Measurements from ENCODE around the gene JMJD1C. TPM values are rescaled to one million over a fixed set of nuclear protein-coding genes. Genes with fewer than 3 reads are reported as not detected.

Gene JMJD1C
- total RNA-seq, 4 donors from 2014 or later: 76.2 to 150 (median 101) TPM

- no peaks in the 10 kb centered on the region for H3K9me3 ChIP-seq
Observed at GRCh38 chr10:63150745-63151144, 315.0 kb downstream of the JMJD1C start.

GRCh38 chr10:63146503-63146902 is 319.3 kb downstream of the JMJD1C start:
- no peaks in the 10 kb centered on the region for H3K9me3 ChIP-seq
- H3K4me3 ChIP-seq: no peak overlapping the region
- H3K27me3 ChIP-seq: no peaks in the 10 kb centered on the region
- TF ChIP-seq, protein P1, sequence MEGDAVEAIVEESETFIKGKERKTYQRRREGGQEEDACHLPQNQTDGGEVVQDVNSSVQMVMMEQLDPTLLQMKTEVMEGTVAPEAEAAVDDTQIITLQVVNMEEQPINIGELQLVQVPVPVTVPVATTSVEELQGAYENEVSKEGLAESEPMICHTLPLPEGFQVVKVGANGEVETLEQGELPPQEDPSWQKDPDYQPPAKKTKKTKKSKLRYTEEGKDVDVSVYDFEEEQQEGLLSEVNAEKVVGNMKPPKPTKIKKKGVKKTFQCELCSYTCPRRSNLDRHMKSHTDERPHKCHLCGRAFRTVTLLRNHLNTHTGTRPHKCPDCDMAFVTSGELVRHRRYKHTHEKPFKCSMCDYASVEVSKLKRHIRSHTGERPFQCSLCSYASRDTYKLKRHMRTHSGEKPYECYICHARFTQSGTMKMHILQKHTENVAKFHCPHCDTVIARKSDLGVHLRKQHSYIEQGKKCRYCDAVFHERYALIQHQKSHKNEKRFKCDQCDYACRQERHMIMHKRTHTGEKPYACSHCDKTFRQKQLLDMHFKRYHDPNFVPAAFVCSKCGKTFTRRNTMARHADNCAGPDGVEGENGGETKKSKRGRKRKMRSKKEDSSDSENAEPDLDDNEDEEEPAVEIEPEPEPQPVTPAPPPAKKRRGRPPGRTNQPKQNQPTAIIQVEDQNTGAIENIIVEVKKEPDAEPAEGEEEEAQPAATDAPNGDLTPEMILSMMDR (IDR thresholded peaks at IDR 0.05): no peak
- TF ChIP-seq POLR2A (IDR thresholded peaks at IDR 0.05): no peak
- TF ChIP-seq EP300 (IDR thresholded peaks at IDR 0.05): no peak
- TF ChIP-seq POLR2AphosphoS5 (IDR thresholded peaks at IDR 0.05): no peak
- peaks cover 0 to 34% (median 0%) of the 10 kb centered on the region in 3 donors for H3K4me1 ChIP-seq
- peaks cover 0 to 20% of the 10 kb centered on the region in 2 donors for H3K36me3 ChIP-seq
- no peak for ATAC-seq
- no peak overlapping the region for H3K27ac ChIP-seq

More at GRCh38 chr10:63150745-63151144, 315.0 kb downstream of the JMJD1C start:
- TF ChIP-seq POLR2A (IDR thresholded peaks at IDR 0.05) (no peak), EP300 (IDR thresholded peaks at IDR 0.05) (no peak), POLR2AphosphoS5 (IDR thresholded peaks at IDR 0.05) (no peak)
- TF ChIP-seq, protein P1 (IDR thresholded peaks at IDR 0.05): no peak
- 92 to 100% methylated on average over 3 of the region's 4 CpGs for WGBS, 2 donors (ENCODE audit: low coverage in 1 of 2)
- ATAC-seq: no peak
- Histone ChIP-seq H3K36me3 (peaks cover 0 to 59% of the 10 kb centered on the region in 2 donors), H3K27ac (no peak overlapping the region), H3K27me3 (no peaks in the 10 kb centered on the region), H3K4me1 (peaks cover 0 to 17% (median 0%) of the 10 kb centered on the region in 3 donors), H3K4me3 (no peak overlapping the region)

DNA sequence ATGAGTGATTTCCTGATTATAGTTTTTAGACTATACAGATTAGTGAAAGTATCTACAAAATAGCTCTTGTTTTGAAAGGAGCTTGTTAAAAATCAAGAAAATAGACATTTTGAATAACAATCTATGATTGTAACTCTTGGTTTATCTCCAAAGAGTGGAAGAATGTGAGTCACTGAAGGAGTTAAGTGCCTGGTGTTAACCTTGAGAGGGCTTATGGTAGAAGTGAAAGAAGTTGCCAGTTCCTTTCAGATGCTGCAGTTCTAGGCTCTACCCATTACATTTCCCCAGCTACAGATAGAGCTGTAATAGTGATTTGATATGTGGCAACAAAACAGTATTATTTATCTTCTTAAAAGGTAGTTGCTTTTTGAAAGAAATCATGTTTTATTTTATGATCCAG is 320.0 kb downstream of the JMJD1C start:
- TF ChIP-seq EP300 (IDR thresholded peaks at IDR 0.05): no peak
- no peak for TF ChIP-seq POLR2AphosphoS5 (IDR thresholded peaks at IDR 0.05)
- no peak for TF ChIP-seq POLR2A (IDR thresholded peaks at IDR 0.05)
- TF ChIP-seq, protein P1 (IDR thresholded peaks at IDR 0.05): no peak
- H3K27ac ChIP-seq: no peak overlapping the region
- ATAC-seq: no peak

GRCh38 chr10:63143987-63144386 is 321.8 kb downstream of the JMJD1C start:
- WGBS, 2 donors (ENCODE audit: low coverage in 1 of 2): 76 to 77% methylated on average over 2 to 5 of the region's 5 CpGs
- ATAC-seq: no peak
- TF ChIP-seq POLR2AphosphoS5 (IDR thresholded peaks at IDR 0.05) (no peak), POLR2A (IDR thresholded peaks at IDR 0.05) (no peak), EP300 (IDR thresholded peaks at IDR 0.05) (no peak)
- TF ChIP-seq, protein P1 (IDR thresholded peaks at IDR 0.05): no peak

More for the DNA sequence above, 320.0 kb downstream of the JMJD1C start:
- H3K4me1 ChIP-seq: peaks cover 0 to 34% (median 0%) of the 10 kb centered on the region in 3 donors
- H3K27me3 ChIP-seq: no peaks in the 10 kb centered on the region
- no peak overlapping the region for H3K4me3 ChIP-seq
- H3K36me3 ChIP-seq: peaks cover 0 to 18% of the 10 kb centered on the region in 2 donors
- no peaks in the 10 kb centered on the region for H3K9me3 ChIP-seq

DNA sequence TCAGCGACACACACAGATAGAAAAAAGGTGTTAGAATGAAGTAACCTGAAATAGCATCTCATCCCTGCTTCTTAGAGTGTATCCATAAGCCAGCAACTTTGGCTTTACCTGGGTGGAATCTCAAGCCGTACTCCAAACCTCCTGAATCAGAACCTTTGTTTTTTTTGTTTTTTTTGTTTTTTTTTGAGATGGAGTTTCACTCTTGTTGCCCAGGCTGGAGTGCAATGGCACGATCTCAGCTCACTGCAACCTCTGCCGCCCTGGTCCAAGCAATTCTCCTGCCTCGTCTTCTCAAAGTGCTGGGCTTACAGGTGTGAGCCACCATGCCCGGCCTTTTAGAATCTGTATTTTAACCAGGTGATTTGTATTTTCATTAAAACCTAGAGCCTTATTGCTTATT is 323.6 kb downstream of the JMJD1C start:
- H3K36me3 ChIP-seq: peaks cover 0 to 17% of the 10 kb centered on the region in 2 donors
- H3K4me3 ChIP-seq: no peak overlapping the region
- TF ChIP-seq, protein P1 (IDR thresholded peaks at IDR 0.05): no peak
- no peak for TF ChIP-seq POLR2AphosphoS5 (IDR thresholded peaks at IDR 0.05)
- no peak for TF ChIP-seq POLR2A (IDR thresholded peaks at IDR 0.05)
- H3K9me3 ChIP-seq: no peaks in the 10 kb centered on the region
- ATAC-seq: no peak
- whole genome bisulfite sequencing, 2 donors (ENCODE audit: low coverage in 1 of 2): 90 to 100% methylated on average over 5 to 6 of the region's 6 CpGs
- peaks cover 0 to 39% (median 2%) of the 10 kb centered on the region in 3 donors for H3K4me1 ChIP-seq
- H3K27ac ChIP-seq: no peak overlapping the region
- H3K27me3 ChIP-seq: no peaks in the 10 kb centered on the region

More at GRCh38 chr10:63143987-63144386, 321.8 kb downstream of the JMJD1C start:
- Histone ChIP-seq H3K9me3 (no peaks in the 10 kb centered on the region), H3K27me3 (no peaks in the 10 kb centered on the region), H3K4me3 (no peak overlapping the region), H3K36me3 (peaks cover 0 to 19% of the 10 kb centered on the region in 2 donors), H3K27ac (no peak overlapping the region), H3K4me1 (peaks cover 0 to 34% (median 0%) of the 10 kb centered on the region in 3 donors)
